Gastroesophageal sphincter (tissue), 4 donors: Measurements from ENCODE around the gene ANXA4. TPM values are rescaled to one million over a fixed set of nuclear protein-coding genes. Genes with fewer than 3 reads are reported as not detected.
A peak's percentile ranks its signal among the peaks of the same experiment; 100 is the strongest.

Source experiments
- ATAC-seq: fragments of 150-250 bp; one replicate; pipeline ENCODE4 v1.9.1; 2016; ENCODE audit warnings: mild to moderate bottlenecking, moderate library complexity
- H3K27ac ChIP-seq, 4 donors: fragments of 200-600 bp; sonication (generic) in 3 of 4; 1 replicate in 3 of 4; 2 replicates in 1 of 4; pipeline ENCODE4 v1.5.1; 2016 to 2019
- H3K27me3 ChIP-seq: fragments of 200-600 bp; sonication (generic); one replicate; pipeline ENCODE4 v1.5.1; 2019
- H3K36me3 ChIP-seq, 2 donors: fragments of 200-600 bp; sonication (generic); one replicate each; pipeline ENCODE4 v1.5.1; 2019; ENCODE audit warnings: control low read depth in 1 of 2
- H3K4me1 ChIP-seq, 3 donors: fragments of 200-600 bp; sonication (generic); 1 replicate in 2 of 3; 2 replicates in 1 of 3; pipeline ENCODE4 v1.5.1; 2016 to 2019; ENCODE audit warnings: control low read depth in 2 of 3
- H3K4me3 ChIP-seq, 2 donors: fragments of 200-600 bp; sonication (generic); one replicate each; pipeline ENCODE4 v1.5.1; 2019; ENCODE audit warnings: mild to moderate bottlenecking in 1 of 2, moderate library complexity in 1 of 2
- H3K9me3 ChIP-seq, 3 donors: fragments of 200-600 bp; sonication (generic); one replicate each; pipeline ENCODE4 v1.5.1; 2017 to 2019; ENCODE audit warnings: control low read depth in 2 of 3
- EP300 ChIP-seq: sonication (generic); formaldehyde crosslinking; IDR thresholded peaks from one replicate; pipeline ENCODE4 v1.6.1; 2017; ENCODE audit warnings: antibody characterized with exemption, mild to moderate bottlenecking
- POLR2A ChIP-seq, 2 donors: fragments of 450-650 bp; IDR thresholded peaks; one replicate each; pipeline ENCODE4 v1.6.1; 2017; ENCODE audit warnings: antibody characterized with exemption in 2 of 2, mild to moderate bottlenecking in 2 of 2, moderate library complexity in 1 of 2
- POLR2AphosphoS5 ChIP-seq: sonication (generic); formaldehyde crosslinking; IDR thresholded peaks from one replicate; pipeline ENCODE4 v1.6.1; 2017; ENCODE audit warnings: antibody characterized with exemption
- WGBS, 2 donors: methylation state at CpG; one replicate each; pipeline ENCODE4 v1.1.5; 2018; ENCODE audit warnings: low coverage in 1 of 2; 5-methylcytosine and 5-hydroxymethylcytosine counted together
- total RNA-seq, 4 donors: library from RNA; depleted of rRNA; stranded (reverse); fragments of >200 nt; gene quantifications; one replicate each; pipeline ENCODE4 v1.1.0, GENCODE V29; 2016
- TF ChIP-seq, protein P1 (sequence below), 4 experiments: fragments of 200-600 bp in 2 of 4; fragments of 450-650 bp in 2 of 4; sonication (generic) in 1 of 4; IDR thresholded peaks; one replicate each; pipeline ENCODE4 v1.5.1; 2017 to 2019; ENCODE audit warnings: antibody characterized with exemption in 4 of 4, mild to moderate bottlenecking in 2 of 4, moderate library complexity in 2 of 4

ANXA4 gene
- total RNA-seq, 4 donors from 2014 or later: 49.0 to 66.8 (median 58.1) TPM

DNA sequence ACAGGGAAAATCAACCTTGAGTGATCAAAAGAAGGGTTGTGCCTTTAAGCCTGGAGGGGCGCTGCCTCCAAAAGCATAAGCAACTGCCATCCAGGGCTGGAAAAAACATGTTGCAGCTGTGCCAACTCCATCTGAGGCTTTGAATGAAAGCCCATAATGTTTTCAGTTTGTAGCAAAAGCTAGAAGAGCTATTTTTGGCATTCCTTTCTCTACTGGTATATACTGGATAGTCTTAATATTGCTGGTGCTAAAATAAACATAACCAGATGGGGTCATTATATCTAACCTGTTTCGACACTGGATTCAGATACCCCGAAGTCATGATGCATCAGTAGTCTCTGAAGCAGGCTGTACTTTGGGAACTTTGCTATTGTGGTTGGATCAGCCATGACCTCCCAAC, 25.1 kb downstream of the ANXA4 start:
- no peaks in the 10 kb centered on the region for H3K9me3 ChIP-seq
- WGBS, 2 donors: 0 to 36% methylated on average over 3 of the region's 3 CpGs
- H3K36me3 ChIP-seq: no peaks in the 10 kb centered on the region
- no peak for ATAC-seq
- H3K4me1 ChIP-seq: peaks cover 0 to 33% (median 21%) of the 10 kb centered on the region in 3 donors
- TF ChIP-seq EP300 (no peak), POLR2AphosphoS5 (no peak), POLR2A (IDR thresholded peaks at IDR 0.05) (no peak)
- TF ChIP-seq, protein P1, sequence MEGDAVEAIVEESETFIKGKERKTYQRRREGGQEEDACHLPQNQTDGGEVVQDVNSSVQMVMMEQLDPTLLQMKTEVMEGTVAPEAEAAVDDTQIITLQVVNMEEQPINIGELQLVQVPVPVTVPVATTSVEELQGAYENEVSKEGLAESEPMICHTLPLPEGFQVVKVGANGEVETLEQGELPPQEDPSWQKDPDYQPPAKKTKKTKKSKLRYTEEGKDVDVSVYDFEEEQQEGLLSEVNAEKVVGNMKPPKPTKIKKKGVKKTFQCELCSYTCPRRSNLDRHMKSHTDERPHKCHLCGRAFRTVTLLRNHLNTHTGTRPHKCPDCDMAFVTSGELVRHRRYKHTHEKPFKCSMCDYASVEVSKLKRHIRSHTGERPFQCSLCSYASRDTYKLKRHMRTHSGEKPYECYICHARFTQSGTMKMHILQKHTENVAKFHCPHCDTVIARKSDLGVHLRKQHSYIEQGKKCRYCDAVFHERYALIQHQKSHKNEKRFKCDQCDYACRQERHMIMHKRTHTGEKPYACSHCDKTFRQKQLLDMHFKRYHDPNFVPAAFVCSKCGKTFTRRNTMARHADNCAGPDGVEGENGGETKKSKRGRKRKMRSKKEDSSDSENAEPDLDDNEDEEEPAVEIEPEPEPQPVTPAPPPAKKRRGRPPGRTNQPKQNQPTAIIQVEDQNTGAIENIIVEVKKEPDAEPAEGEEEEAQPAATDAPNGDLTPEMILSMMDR (IDR thresholded peaks at IDR 0.05): no peak
- no peak overlapping the region for H3K4me3 ChIP-seq
- H3K27me3 ChIP-seq: no peaks in the 10 kb centered on the region
- H3K27ac ChIP-seq: peak overlapping the region in 2 of 4 donors; percentile 10 to 45

DNA sequence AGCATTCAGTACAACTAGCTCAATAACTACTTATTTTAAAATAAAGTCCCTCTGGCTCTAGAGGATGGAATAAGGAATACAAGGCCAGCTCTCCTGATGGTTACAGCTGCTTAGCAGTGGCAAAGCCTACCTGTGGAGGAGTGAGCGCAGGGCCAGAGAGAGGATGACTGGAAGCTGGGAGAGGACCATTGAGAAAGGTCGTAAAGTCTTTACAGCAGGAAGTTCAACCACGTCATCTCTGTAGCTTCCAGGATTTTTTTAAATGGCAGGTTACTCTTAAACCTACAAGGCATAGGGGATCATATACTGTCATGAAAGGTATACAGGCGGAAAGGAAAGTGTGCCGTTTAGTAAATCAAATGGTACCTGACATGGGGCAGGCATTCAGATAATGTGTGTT, 26.3 kb downstream of the ANXA4 start:
- Histone ChIP-seq H3K9me3 (no peaks in the 10 kb centered on the region), H3K27me3 (no peaks in the 10 kb centered on the region), H3K4me3 (no peak overlapping the region), H3K36me3 (no peaks in the 10 kb centered on the region), H3K27ac (no peak overlapping the region), H3K4me1 (peaks cover 0 to 38% (median 21%) of the 10 kb centered on the region in 3 donors)
- ATAC-seq: no peak
- TF ChIP-seq, protein P1 (IDR thresholded peaks at IDR 0.05): no peak
- no peak for TF ChIP-seq EP300
- no peak for TF ChIP-seq POLR2AphosphoS5
- 91 to 100% methylated on average over 5 of the region's 5 CpGs for WGBS, 2 donors

DNA sequence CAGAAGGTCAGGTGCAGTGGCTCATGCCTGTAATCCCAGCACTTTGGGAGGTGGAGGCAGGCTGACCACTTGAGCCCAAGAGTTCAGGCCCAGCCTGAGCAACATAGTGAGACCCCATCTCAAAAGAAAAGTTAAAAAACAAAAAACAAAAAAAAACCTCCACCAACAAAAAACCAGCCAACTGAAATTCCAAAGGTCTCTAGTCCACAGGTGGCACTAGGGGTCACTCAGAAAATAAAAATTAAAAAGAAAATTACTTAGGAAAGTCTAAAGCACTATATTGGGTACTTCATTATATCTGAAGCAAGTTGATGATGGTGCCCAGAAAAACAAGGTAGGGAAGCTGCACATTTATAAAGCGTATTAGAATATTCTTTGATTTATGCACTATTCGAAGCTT, 26.9 kb downstream of the ANXA4 start:
- H3K4me1 ChIP-seq: peaks cover 0 to 40% (median 21%) of the 10 kb centered on the region in 3 donors
- no peak overlapping the region for H3K4me3 ChIP-seq
- ATAC-seq: no peak
- no peaks in the 10 kb centered on the region for H3K36me3 ChIP-seq
- H3K9me3 ChIP-seq: no peaks in the 10 kb centered on the region
- TF ChIP-seq, protein P1 (IDR thresholded peaks at IDR 0.05): no peak
- no peak for TF ChIP-seq POLR2AphosphoS5
- TF ChIP-seq EP300: no peak
- H3K27ac ChIP-seq: no peak overlapping the region
- no peaks in the 10 kb centered on the region for H3K27me3 ChIP-seq
- WGBS, 2 donors: 86% methylated on average over 2 of the region's 2 CpGs; no CpG with 5 or more reads in 1 of the 2 donors

DNA sequence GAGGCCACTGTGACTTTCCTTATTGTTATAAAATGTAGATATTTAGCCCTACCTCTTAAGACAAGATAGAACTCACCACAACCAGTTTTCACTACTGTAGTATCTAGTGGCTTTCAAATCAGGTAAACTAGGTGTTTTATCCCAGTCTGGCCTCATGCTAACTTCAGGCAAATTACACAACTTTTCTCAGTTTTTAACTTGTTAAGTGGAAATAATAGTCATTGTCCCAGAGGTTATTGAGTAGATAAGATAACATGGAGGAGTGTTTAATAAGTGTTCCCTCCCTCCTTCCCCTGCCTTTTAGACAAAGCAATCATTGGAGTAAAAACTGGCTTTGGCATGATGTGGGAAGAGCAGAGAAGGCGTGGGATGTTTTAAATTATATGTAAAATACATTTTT, 27.3 kb downstream of the ANXA4 start:
- Histone ChIP-seq H3K4me1 (peaks cover 0 to 40% (median 21%) of the 10 kb centered on the region in 3 donors), H3K27me3 (no peaks in the 10 kb centered on the region), H3K4me3 (no peak overlapping the region), H3K36me3 (no peaks in the 10 kb centered on the region), H3K9me3 (no peaks in the 10 kb centered on the region), H3K27ac (peak overlapping the region in 2 of 4 donors; percentile 50 to 62)
- ATAC-seq: no peak
- TF ChIP-seq, protein P1 (IDR thresholded peaks at IDR 0.05): no peak
- TF ChIP-seq POLR2A (IDR thresholded peaks at IDR 0.05): no peak
- TF ChIP-seq POLR2AphosphoS5: no peak
- no peak for TF ChIP-seq EP300
- 75 to 100% methylated on average over 1 of the region's 1 CpG for WGBS, 2 donors

DNA sequence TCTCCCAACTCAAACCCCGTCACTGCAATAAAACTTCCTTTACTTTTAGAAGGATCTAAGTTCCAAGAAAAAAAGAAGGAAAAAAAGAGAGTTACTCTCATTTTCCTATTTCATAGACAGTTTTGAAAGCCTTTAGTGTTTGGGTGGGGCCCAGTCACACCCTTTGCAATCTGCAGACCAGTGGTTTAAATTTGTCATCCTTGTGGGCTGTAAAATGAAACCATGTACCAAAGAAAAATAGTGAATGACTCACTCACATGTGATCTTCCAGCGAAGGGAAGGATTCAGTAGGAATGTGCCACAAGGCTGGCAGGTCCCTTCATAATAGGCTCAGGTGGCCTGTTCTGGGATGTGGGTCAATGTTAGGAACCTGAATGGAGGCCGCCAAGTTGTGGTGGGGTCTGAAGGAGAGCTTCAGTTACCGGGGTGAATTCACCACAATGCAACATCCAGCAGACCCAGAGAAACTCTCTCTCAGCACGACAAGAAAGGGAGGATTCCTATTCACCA, 28.3 kb downstream of the ANXA4 start:
- 37 to 47% methylated on average over 2 to 3 of the region's 5 CpGs for WGBS, 2 donors
- TF ChIP-seq, protein P1 (IDR thresholded peaks at IDR 0.05): no peak
- TF ChIP-seq POLR2A (IDR thresholded peaks at IDR 0.05) (no peak), POLR2AphosphoS5 (peak; percentile 46)
- H3K4me1 ChIP-seq: peaks cover 0 to 42% (median 21%) of the 10 kb centered on the region in 3 donors
- ATAC-seq: peak; percentile 81
- no peak overlapping the region for H3K4me3 ChIP-seq
- no peaks in the 10 kb centered on the region for H3K27me3 ChIP-seq
- H3K27ac ChIP-seq: peak overlapping the region in 3 of 4 donors; percentile 50 to 71 (median 62)
- H3K36me3 ChIP-seq: no peaks in the 10 kb centered on the region
- no peaks in the 10 kb centered on the region for H3K9me3 ChIP-seq
